PFSK-1 (cell line): Measurements from ENCODE around the gene SH3TC1. TPM values are rescaled to one million over a fixed set of nuclear protein-coding genes. Genes with fewer than 3 reads are reported as not detected.

Source experiments
- FOXP2 ChIP-seq: optimal IDR thresholded peaks from 2 replicates; pipeline ENCODE3; 2011; ENCODE audit warnings: borderline replicate concordance, control low read depth, inconsistent platforms; ENCODE audit not compliant: insufficient read depth; ENCODE audit errors: extremely low read length, extremely low read depth
- POLR2AphosphoS5 ChIP-seq: IDR thresholded peaks from 2 replicates; pipeline ENCODE4 v1.6.1; 2012; ENCODE audit warnings: low read depth, mild to moderate bottlenecking, control low read depth, low read length, moderate library complexity
- REST ChIP-seq, 2 experiments: IDR thresholded peaks; 2 replicates each; pipeline versions ENCODE4 v1.6.1 to v1.8.0; 2011 to 2012; ENCODE audit warnings: low read depth in 2 of 2, low read length in 2 of 2, control low read depth in 1 of 2, inconsistent platforms in 1 of 2, mild to moderate bottlenecking in 1 of 2, moderate library complexity in 1 of 2; ENCODE audit not compliant: insufficient read depth in 1 of 2
- SIN3A ChIP-seq: IDR thresholded peaks from 2 replicates; pipeline ENCODE4 v1.6.1; 2012; ENCODE audit warnings: mild to moderate bottlenecking, low read length, moderate library complexity, borderline replicate concordance; ENCODE audit not compliant: insufficient read depth
- TAF1 ChIP-seq: IDR thresholded peaks from 2 replicates; pipeline ENCODE4 v1.6.1; 2012; ENCODE audit warnings: low read length, control low read depth, borderline replicate concordance; ENCODE audit not compliant: insufficient read depth
- polyA plus RNA-seq: library from polyadenylated mRNA; unstranded; fragments of >200 nt; gene quantifications from one replicate; pipeline ENCODE4 v1.2.1, GENCODE V29; 2012; ENCODE audit warnings: low read depth, missing spikeins; ENCODE audit not compliant: insufficient read length

SH3TC1 gene
- 88.3 TPM for polyA plus RNA-seq

- TF ChIP-seq POLR2AphosphoS5, result peak; percentile 86
- TF ChIP-seq TAF1, result 0 out of 2 replicates have a peak, but pooled peaks have one; percentile 49
- TF ChIP-seq REST (IDR thresholded peaks at IDR 0.05; ENCODE audit: insufficient read depth in 1 of 2, low read depth in 2 of 2, low read length in 2 of 2), result no peak
- no peak for TF ChIP-seq FOXP2
- peak; percentile 94 for TF ChIP-seq SIN3A
Measured at GRCh38 chr4:8198906-8199593, at the start of gene SH3TC1. Gene SH3TC1 (plus strand): TSS chr4:8199290. CDS start chr4:8205195, 5,905 bp downstream.

- TF ChIP-seq TAF1, result no peak
- no peak for TF ChIP-seq FOXP2
- no peak for TF ChIP-seq POLR2AphosphoS5
- TF ChIP-seq SIN3A, result no peak
- no peak for TF ChIP-seq REST (IDR thresholded peaks at IDR 0.05; ENCODE audit: insufficient read depth in 1 of 2, low read depth in 2 of 2, low read length in 2 of 2)
Measured at GRCh38 chr4:8149664-8150063, 49.4 kb upstream of the SH3TC1 start.

- TF ChIP-seq POLR2AphosphoS5, result no peak
- TF ChIP-seq SIN3A, result no peak
- no peak for TF ChIP-seq REST (IDR thresholded peaks at IDR 0.05; ENCODE audit: insufficient read depth in 1 of 2, low read depth in 2 of 2, low read length in 2 of 2)
- TF ChIP-seq FOXP2, result no peak
- TF ChIP-seq TAF1, result no peak
Measured at GRCh38 chr4:8150152-8151090, 48.7 kb upstream of the SH3TC1 start.

GRCh38 chr4:8151165-8151650, 47.9 kb upstream of the SH3TC1 start:
- no peak for TF ChIP-seq POLR2AphosphoS5
- no peak for TF ChIP-seq REST (IDR thresholded peaks at IDR 0.05; ENCODE audit: insufficient read depth in 1 of 2, low read depth in 2 of 2, low read length in 2 of 2)
- TF ChIP-seq SIN3A, result no peak
- no peak for TF ChIP-seq FOXP2
- TF ChIP-seq TAF1, result no peak
